ENCODE data around the gene NACAD. TPM values are rescaled to one million over a fixed set of nuclear protein-coding genes. Genes with fewer than 3 reads are reported as not detected.

Gene NACAD
- polyA plus RNA-seq, 3 donors: 0.95 to 3.3 (median 2.0) TPM

GRCh38 chr7:45080958-45081669 lies 7.7 kb downstream of the NACAD start:
- WGBS, 3 donors: 86 to 94% (median 88%) methylated on average over 14 of the region's 14 CpGs
- no peak overlapping the region for H3K27ac ChIP-seq (ENCODE audit: low read depth, low read length)

DNA sequence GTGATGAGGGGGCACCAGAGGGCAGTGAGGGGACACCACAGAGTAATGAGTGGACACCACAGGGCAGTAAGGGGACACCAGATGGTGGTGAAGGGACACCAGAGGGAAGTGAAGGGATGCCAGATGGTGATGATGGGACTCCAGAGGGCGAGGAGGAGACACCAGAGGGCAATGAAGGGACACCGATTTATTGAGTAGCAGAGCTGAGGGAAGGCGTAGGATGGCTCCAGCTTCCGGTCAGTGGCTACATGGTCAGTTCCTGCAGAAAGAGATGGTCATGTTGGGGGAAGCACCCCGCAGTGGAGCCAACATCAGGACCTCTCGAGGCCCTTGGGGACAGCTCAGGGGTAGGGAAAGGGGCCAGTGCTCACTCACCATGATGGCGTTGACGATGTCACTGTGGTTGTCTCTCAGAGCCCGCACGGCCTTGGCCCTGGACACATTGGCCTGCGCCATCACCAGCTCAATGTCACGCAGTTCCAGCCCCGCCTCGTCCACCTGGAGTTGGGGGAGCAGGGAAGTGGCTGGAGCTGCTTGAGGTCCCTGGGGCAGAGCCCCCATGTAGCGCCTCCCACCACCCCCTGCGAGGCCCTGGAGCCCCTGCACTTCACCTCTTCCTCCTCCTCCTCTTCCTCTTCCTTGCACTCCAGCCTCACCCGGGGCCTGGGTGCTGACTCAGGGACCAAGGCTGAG lies 8.4 kb downstream of the NACAD start:
- WGBS, 3 donors: 87 to 92% (median 88%) methylated on average over 15 to 17 of the region's 17 CpGs
- no peak overlapping the region for H3K27ac ChIP-seq (ENCODE audit: low read depth, low read length)

GRCh38 chr7:45078125-45078681 lies 10.6 kb downstream of the NACAD start:
- no peak overlapping the region for H3K27ac ChIP-seq (ENCODE audit: low read depth, low read length)
- WGBS, 3 donors: 72 to 83% (median 82%) methylated on average over 8 of the region's 8 CpGs

GRCh38 chr7:45077579-45077978 lies 11.2 kb downstream of the NACAD start:
- WGBS, 3 donors: 81 to 94% (median 87%) methylated on average over 9 of the region's 9 CpGs
- H3K27ac ChIP-seq (ENCODE audit: low read depth, low read length): no peak overlapping the region

- WGBS, 3 donors: 93 to 95% (median 93%) methylated on average over 5 of the region's 5 CpGs
These were observed 11.8 kb downstream of the NACAD start for GRCh38 chr7:45076946-45077345.

DNA sequence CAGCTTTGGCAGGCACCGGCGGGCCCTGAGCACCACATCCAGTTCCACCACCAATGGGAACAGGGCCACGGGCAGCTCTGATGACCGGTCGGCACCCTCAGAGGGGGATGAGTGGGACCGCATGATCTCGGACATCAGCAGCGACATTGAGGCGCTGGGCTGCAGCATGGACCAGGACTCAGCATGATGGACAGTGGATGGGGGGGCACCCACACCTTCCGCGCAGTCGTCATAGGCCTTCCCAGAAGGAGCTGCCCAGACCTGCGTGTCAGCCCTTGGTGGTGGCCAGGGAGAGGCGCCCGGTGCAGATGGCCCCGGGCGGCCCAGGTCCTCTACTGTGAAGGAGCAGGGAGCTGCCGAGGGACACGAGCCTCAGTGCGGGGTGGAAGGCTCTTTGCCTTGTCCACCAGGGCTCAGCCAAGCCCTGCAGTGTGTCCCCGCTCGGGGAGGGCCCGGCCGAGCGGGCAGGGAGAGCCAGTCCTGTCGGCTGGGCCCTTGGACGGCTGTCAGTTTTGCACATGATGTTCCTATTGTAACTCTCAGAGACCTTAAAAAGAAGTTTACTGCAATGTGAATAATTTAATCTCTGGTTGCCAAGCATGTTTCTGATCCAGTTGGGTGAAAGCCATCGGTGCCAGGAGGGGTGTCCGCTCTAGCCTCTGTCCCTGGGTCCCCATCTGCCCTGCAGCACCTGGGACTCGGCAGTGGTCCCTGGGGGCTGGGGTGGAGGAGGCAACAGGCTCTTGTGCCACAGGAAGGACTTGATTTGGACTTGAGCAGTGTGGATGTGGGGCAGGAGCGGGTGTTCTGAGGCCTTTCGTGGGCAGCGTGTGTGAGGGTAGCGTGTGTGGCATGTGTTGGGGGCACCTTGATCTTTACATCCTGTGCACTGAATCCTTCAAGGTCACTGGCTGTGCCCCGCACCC lies 12.6 kb downstream of the NACAD start:
- H3K27ac ChIP-seq (ENCODE audit: low read depth, low read length): no peak overlapping the region
- 93 to 95% (median 93%) methylated on average over 35 of the region's 35 CpGs for WGBS, 3 donors

More at GRCh38 chr7:45076946-45077345, 11.8 kb downstream of the NACAD start:
- H3K27ac ChIP-seq (ENCODE audit: low read depth, low read length): no peak overlapping the region

- WGBS, 3 donors: 84 to 94% (median 90%) methylated on average over 1 of the region's 1 CpG
- H3K27ac ChIP-seq (ENCODE audit: low read depth, low read length): no peak overlapping the region
These were observed 13.5 kb downstream of the NACAD start for GRCh38 chr7:45075355-45075644.

- H3K27ac ChIP-seq (ENCODE audit: low read depth, low read length): no peak overlapping the region
- WGBS, 3 donors: 88 to 92% (median 92%) methylated on average over 16 of the region's 16 CpGs
These were observed 14.0 kb downstream of the NACAD start for GRCh38 chr7:45074528-45075354.

GRCh38 chr7:45073786-45074527 lies 14.8 kb downstream of the NACAD start:
- WGBS, 3 donors: 86 to 89% (median 87%) methylated on average over 15 of the region's 15 CpGs
- H3K27ac ChIP-seq (ENCODE audit: low read depth, low read length): no peak overlapping the region

GRCh38 chr7:45073031-45073785 lies 15.6 kb downstream of the NACAD start:
- WGBS, 3 donors: 81 to 88% (median 88%) methylated on average over 17 of the region's 17 CpGs
- no peak overlapping the region for H3K27ac ChIP-seq (ENCODE audit: low read depth, low read length)

DNA sequence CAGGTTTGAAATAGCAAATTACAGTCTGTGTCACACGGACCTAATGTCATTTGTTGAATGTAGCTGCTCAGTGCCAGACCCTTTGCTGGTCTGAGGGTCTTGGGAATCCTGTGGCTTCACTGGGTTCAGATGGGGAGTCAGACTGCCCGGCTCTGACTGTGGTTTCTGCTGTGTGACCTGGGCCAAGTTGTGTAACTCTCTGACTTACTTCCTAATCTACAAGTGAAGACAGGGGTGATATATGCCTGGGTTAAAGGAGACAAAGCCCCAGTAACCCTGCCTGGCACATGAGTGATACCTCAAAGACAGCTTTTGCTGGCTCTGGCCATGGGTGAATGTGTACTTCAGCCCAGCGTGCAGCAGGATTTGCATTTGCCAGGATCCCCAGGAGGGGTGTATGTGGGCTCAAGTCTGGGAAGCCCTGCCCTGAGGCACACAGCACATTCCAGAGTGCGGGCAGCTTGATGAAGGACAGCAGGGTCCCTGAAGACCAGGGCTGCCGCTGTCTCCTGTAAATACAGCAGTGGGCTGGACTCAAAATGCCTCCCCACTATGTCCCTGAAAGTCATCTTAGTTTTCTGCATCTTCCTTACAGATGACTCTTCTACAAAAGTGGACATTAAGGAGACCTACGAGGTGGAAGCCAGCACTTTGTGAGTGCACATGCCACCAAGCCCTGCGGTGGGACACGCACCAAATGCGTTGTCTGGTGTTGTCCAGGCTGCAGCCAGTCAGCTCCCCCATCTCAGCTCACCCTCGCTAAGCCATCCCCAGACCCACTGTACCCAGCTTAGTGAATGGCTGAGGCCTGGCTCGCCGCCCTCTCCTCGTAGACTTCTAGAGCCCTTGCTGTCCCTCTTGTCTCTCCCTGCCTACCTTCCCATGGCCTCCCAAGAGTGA lies 16.4 kb downstream of the NACAD start:
- no peak overlapping the region for H3K27ac ChIP-seq (ENCODE audit: low read depth, low read length)
- WGBS, 3 donors: 86 to 90% (median 86%) methylated on average over 13 of the region's 13 CpGs

DNA sequence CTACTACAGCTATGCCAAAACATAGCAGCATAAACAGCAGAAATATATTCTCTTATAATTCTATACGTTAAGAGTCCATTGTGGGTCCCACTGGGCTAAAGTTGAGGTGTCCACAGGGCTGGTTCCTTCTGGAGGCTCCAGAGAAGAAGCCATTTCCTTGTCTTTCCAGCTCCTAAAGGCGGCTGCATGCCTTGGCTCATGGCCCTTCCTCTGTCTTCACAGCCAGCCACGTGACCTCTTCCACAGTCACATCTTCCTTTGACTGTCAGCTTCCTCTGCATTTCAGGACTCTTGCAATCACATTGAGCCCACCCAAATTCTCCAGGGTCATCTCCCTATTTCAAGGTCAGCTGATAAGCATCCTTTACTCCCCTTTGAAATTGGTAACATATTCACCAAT lies 17.2 kb downstream of the NACAD start:
- H3K27ac ChIP-seq (ENCODE audit: low read depth, low read length): no peak overlapping the region
- 65 to 87% (median 71%) methylated on average over 3 of the region's 3 CpGs for WGBS, 3 donors

GRCh38 chr7:45070254-45070642 lies 18.5 kb downstream of the NACAD start:
- no peak overlapping the region for H3K27ac ChIP-seq (ENCODE audit: low read depth, low read length)
- WGBS, 3 donors: 88 to 96% (median 92%) methylated on average over 1 of the region's 1 CpG

GRCh38 chr7:45069444-45070253 lies 19.1 kb downstream of the NACAD start:
- 89 to 96% (median 93%) methylated on average over 15 of the region's 15 CpGs for WGBS, 3 donors
- H3K27ac ChIP-seq (ENCODE audit: low read depth, low read length): no peak overlapping the region

Measured in adipose tissue (tissue), 3 donors.